Omental fat pad (tissue), 4 donors: Measurements from ENCODE around the gene COMMD4. TPM values are rescaled to one million over a fixed set of nuclear protein-coding genes. Genes with fewer than 3 reads are reported as not detected.
"Not testable (repeated sequence)": the region's sequence is repeated elsewhere in the genome, so short reads cannot be mapped to it uniquely, and the experiment has no call there.

ENCODE experiments used
- ATAC-seq: fragments of 150-250 bp; one replicate; pipeline ENCODE4 v1.9.1; 2016; ENCODE audit warnings: mild to moderate bottlenecking, moderate library complexity; ENCODE audit not compliant: low FRiP score
- DNase-seq: peaks from one replicate; pipeline ENCODE4 v3.0.0-alpha.2; 2019; ENCODE audit warnings: low spot score
- CTCF ChIP-seq, 3 donors: fragments of 450-650 bp; IDR thresholded peaks; one replicate each; pipeline ENCODE4 v1.5.1; 2016 to 2017; ENCODE audit warnings: antibody characterized with exemption in 3 of 3, mild to moderate bottlenecking in 3 of 3, moderate library complexity in 2 of 3
- total RNA-seq, 4 donors: library from RNA; depleted of rRNA; stranded (reverse); fragments of >200 nt; gene quantifications; one replicate each; pipeline ENCODE4 v1.1.0, GENCODE V29; 2016

The COMMD4 gene
- total RNA-seq, 4 donors from 2014 or later: 41.4 to 71.6 (median 50.7) TPM

- DNase-seq (no peak), ATAC-seq (no peak)
- TF ChIP-seq CTCF (IDR thresholded peaks at IDR 0.05): no peak
Measured at GRCh38 chr15:75309711-75310110, 26.2 kb upstream of the COMMD4 start.

GRCh38 chr15:75312548-75312947 is 23.3 kb upstream of the COMMD4 start:
- not testable (repeated sequence) for ATAC-seq, DNase-seq

- no peak for TF ChIP-seq CTCF (IDR thresholded peaks at IDR 0.05)
Measured at GRCh38 chr15:75313116-75313845, 22.6 kb upstream of the COMMD4 start.

GRCh38 chr15:75314552-75315290 is 21.1 kb upstream of the COMMD4 start:
- no peak for ATAC-seq
- TF ChIP-seq CTCF (IDR thresholded peaks at IDR 0.05): no peak
- no peak for DNase-seq

More at GRCh38 chr15:75313116-75313845, 22.6 kb upstream of the COMMD4 start:
- DNase-seq (no peak), ATAC-seq (no peak)

GRCh38 chr15:75319231-75319897 is 16.5 kb upstream of the COMMD4 start:
- ATAC-seq: not testable (repeated sequence)

GRCh38 chr15:75321711-75322110 is 14.2 kb upstream of the COMMD4 start:
- ATAC-seq (no peak), DNase-seq (no peak)
- TF ChIP-seq CTCF (IDR thresholded peaks at IDR 0.05): no peak

More at GRCh38 chr15:75319231-75319897, 16.5 kb upstream of the COMMD4 start:
- not testable (repeated sequence) for DNase-seq

GRCh38 chr15:75325922-75326321 is 9.9 kb upstream of the COMMD4 start:
- DNase-seq: no peak
- no peak for TF ChIP-seq CTCF (IDR thresholded peaks at IDR 0.05)
- ATAC-seq: no peak
